ENCODE data around the gene C3orf18. TPM values are rescaled to one million over a fixed set of nuclear protein-coding genes. Genes with fewer than 3 reads are reported as not detected.

Gene C3orf18
- total and polyA plus RNA-seq, 2 donors from 2014 or later, result 6.2 to 14.9 TPM

- Histone ChIP-seq H3K27me3 (ENCODE audit: control insufficient read depth, insufficient read depth, low read length) (no peaks in the 10 kb centered on the region), H3K27ac (ENCODE audit: low read depth in 2 of 2, low read length in 2 of 2) (no peak overlapping the region), H3K4me1 (ENCODE audit: control insufficient read depth in 2 of 3, insufficient read depth in 2 of 3, low read depth in 1 of 3, low read length in 3 of 3) (peaks cover 0 to under 1% (median 0%) of the 10 kb centered on the region in 3 donors), H3K4me3 (ENCODE audit: low read length in 3 of 3) (no peak overlapping the region), H3K9ac (ENCODE audit: low read length in 3 of 3) (no peak overlapping the region), H3K9me3 (ENCODE audit: control insufficient read depth in 2 of 3, insufficient read depth in 1 of 3, low read length in 3 of 3) (no peaks in the 10 kb centered on the region), H3K36me3 (ENCODE audit: control insufficient read depth in 2 of 3, insufficient read depth in 3 of 3, low read length in 3 of 3) (no peaks in the 10 kb centered on the region)
- FAIRE-seq (no peak), DNase-seq (no peak)
- no peak for TF ChIP-seq CTCF (IDR thresholded peaks at IDR 0.05; ENCODE audit: borderline replicate concordance, extremely low read depth, insufficient read depth)
- intact Hi-C loops (cut with DNase I), result no loop called here
Observed at GRCh38 chr3:50510325-50510724, 57.2 kb downstream of the C3orf18 start.

- no peaks in the 10 kb centered on the region for H3K4me1 ChIP-seq (ENCODE audit: control insufficient read depth in 2 of 3, insufficient read depth in 2 of 3, low read depth in 1 of 3, low read length in 3 of 3)
- no peaks in the 10 kb centered on the region for H3K36me3 ChIP-seq (ENCODE audit: control insufficient read depth in 2 of 3, insufficient read depth in 3 of 3, low read length in 3 of 3)
- DNase-seq, result no peak
- H3K27ac ChIP-seq (ENCODE audit: low read depth in 2 of 2, low read length in 2 of 2), result no peak overlapping the region
- no peak for FAIRE-seq
- H3K4me3 ChIP-seq (ENCODE audit: low read length in 3 of 3), result no peak overlapping the region
- no peaks in the 10 kb centered on the region for H3K27me3 ChIP-seq (ENCODE audit: control insufficient read depth, insufficient read depth, low read length)
- no peaks in the 10 kb centered on the region for H3K9me3 ChIP-seq (ENCODE audit: control insufficient read depth in 2 of 3, insufficient read depth in 1 of 3, low read length in 3 of 3)
- intact Hi-C loops (cut with DNase I), result no loop called here
- no peak overlapping the region for H3K9ac ChIP-seq (ENCODE audit: low read length in 3 of 3)
- TF ChIP-seq CTCF (IDR thresholded peaks at IDR 0.05; ENCODE audit: borderline replicate concordance, extremely low read depth, insufficient read depth), result no peak
Observed at GRCh38 chr3:50509715-50510114, 57.8 kb downstream of the C3orf18 start.

- intact Hi-C loops (cut with DNase I), result no loop called here
- TF ChIP-seq CTCF (IDR thresholded peaks at IDR 0.05; ENCODE audit: borderline replicate concordance, extremely low read depth, insufficient read depth), result no peak
- no peak overlapping the region for H3K9ac ChIP-seq (ENCODE audit: low read length in 3 of 3)
- H3K27ac ChIP-seq (ENCODE audit: low read depth in 2 of 2, low read length in 2 of 2), result no peak overlapping the region
- FAIRE-seq (no peak), DNase-seq (no peak)
- H3K4me1 ChIP-seq (ENCODE audit: control insufficient read depth in 2 of 3, insufficient read depth in 2 of 3, low read depth in 1 of 3, low read length in 3 of 3), result no peaks in the 10 kb centered on the region
- H3K36me3 ChIP-seq (ENCODE audit: control insufficient read depth in 2 of 3, insufficient read depth in 3 of 3, low read length in 3 of 3), result no peaks in the 10 kb centered on the region
- H3K9me3 ChIP-seq (ENCODE audit: control insufficient read depth in 2 of 3, insufficient read depth in 1 of 3, low read length in 3 of 3), result no peaks in the 10 kb centered on the region
- no peaks in the 10 kb centered on the region for H3K27me3 ChIP-seq (ENCODE audit: control insufficient read depth, insufficient read depth, low read length)
- no peak overlapping the region for H3K4me3 ChIP-seq (ENCODE audit: low read length in 3 of 3)
Observed at GRCh38 chr3:50508821-50509220, 58.7 kb downstream of the C3orf18 start.

Other genes with a start within 250 kb of the C3orf18 start
- 142 TPM for gene HYAL2, start 245.0 kb downstream of the C3orf18 start, total RNA-seq
- gene HYAL2, start 245.0 kb downstream of the C3orf18 start, polyA plus RNA-seq (ENCODE audit: insufficient read depth, low read depth, low replicate concordance), result 93.2 TPM
- 33.6 TPM for gene TUSC2, start 239.5 kb downstream of the C3orf18 start, total RNA-seq
- 60.0 TPM for gene TUSC2, start 239.5 kb downstream of the C3orf18 start, polyA plus RNA-seq (ENCODE audit: insufficient read depth, low read depth, low replicate concordance)
- 28.9 TPM for gene RASSF1, start 226.9 kb downstream of the C3orf18 start, total RNA-seq
- gene RASSF1, start 226.9 kb downstream of the C3orf18 start, polyA plus RNA-seq (ENCODE audit: insufficient read depth, low read depth, low replicate concordance), result 19.1 TPM
- 14.2 TPM for gene ZMYND10, start 222.0 kb downstream of the C3orf18 start, total RNA-seq
- 10.0 TPM for gene ZMYND10, start 222.0 kb downstream of the C3orf18 start, polyA plus RNA-seq (ENCODE audit: insufficient read depth, low read depth, low replicate concordance)
- gene NPRL2, start 217.0 kb downstream of the C3orf18 start, total RNA-seq, result 23.5 TPM
- gene NPRL2, start 217.0 kb downstream of the C3orf18 start, polyA plus RNA-seq (ENCODE audit: insufficient read depth, low read depth, low replicate concordance), result 39.8 TPM
- gene CYB561D2, start 216.9 kb downstream of the C3orf18 start, total RNA-seq, result 28.5 TPM
- gene CYB561D2, start 216.9 kb downstream of the C3orf18 start, polyA plus RNA-seq (ENCODE audit: insufficient read depth, low read depth, low replicate concordance), result 38.8 TPM
- 40.1 TPM for gene TMEM115, start 208.2 kb downstream of the C3orf18 start, total RNA-seq
- gene TMEM115, start 208.2 kb downstream of the C3orf18 start, polyA plus RNA-seq (ENCODE audit: insufficient read depth, low read depth, low replicate concordance), result 54.0 TPM
- 3.6 TPM for gene CACNA2D2, start 64.1 kb downstream of the C3orf18 start, total RNA-seq
- gene CACNA2D2, start 64.1 kb downstream of the C3orf18 start, polyA plus RNA-seq (ENCODE audit: insufficient read depth, low read depth, low replicate concordance), result 6.0 TPM
- gene HEMK1, start 1.8 kb upstream of the C3orf18 start, total RNA-seq, result 25.1 TPM
- 30.3 TPM for gene HEMK1, start 1.8 kb upstream of the C3orf18 start, polyA plus RNA-seq (ENCODE audit: insufficient read depth, low read depth, low replicate concordance)
- 30.8 TPM for gene CISH, start 44.0 kb upstream of the C3orf18 start, total RNA-seq
- 59.4 TPM for gene CISH, start 44.0 kb upstream of the C3orf18 start, polyA plus RNA-seq (ENCODE audit: insufficient read depth, low read depth, low replicate concordance)
- gene MAPKAPK3, start 49.4 kb upstream of the C3orf18 start, total RNA-seq, result 75.8 TPM
- 68.0 TPM for gene MAPKAPK3, start 49.4 kb upstream of the C3orf18 start, polyA plus RNA-seq (ENCODE audit: insufficient read depth, low read depth, low replicate concordance)
- gene DOCK3, start 107.2 kb upstream of the C3orf18 start, total RNA-seq, result 0.54 TPM
- gene DOCK3, start 107.2 kb upstream of the C3orf18 start, polyA plus RNA-seq (ENCODE audit: insufficient read depth, low read depth, low replicate concordance), result 0.49 TPM

All from kidney (tissue), 14 donors.